NCI-H2107 treated with DMSO at 0.1 percent for 48 hours (cell line): ENCODE data around the gene APBB3.
A peak's percentile ranks its signal among the peaks of the same experiment; 100 is the strongest.
"Not testable (repeated sequence)": the region's sequence is repeated elsewhere in the genome, so short reads cannot be mapped to it uniquely, and the experiment has no call there.

Experiments used
- DNase-seq: peaks from one replicate; lab custom pipeline; 2025; ENCODE audit not compliant: unreplicated experiment; lab: John Stamatoyannopoulos, UW

Gene APBB3

GRCh38 chr5:140564196-140565023 is at the start of gene APBB3, which contains the start of gene SLC35A4:
TSS of gene APBB3 (minus strand) at chr5:140564598. CDS start at chr5:140564245, 353 bp downstream.
TSS of gene SLC35A4 (plus strand) at chr5:140564828. CDS start at chr5:140567170, 2,342 bp downstream.
- peak; percentile 80 for DNase-seq

- no peak for DNase-seq
Measured at GRCh38 chr5:140611020-140611521, 46.7 kb upstream of the APBB3 start.

GRCh38 chr5:140609126-140609525 is 44.7 kb upstream of the APBB3 start:
- no peak for DNase-seq

GRCh38 chr5:140608722-140609121 is 44.3 kb upstream of the APBB3 start:
- no peak for DNase-seq

GRCh38 chr5:140607031-140607430 is 42.6 kb upstream of the APBB3 start:
- no peak for DNase-seq

- no peak for DNase-seq
Measured at GRCh38 chr5:140605879-140606278, 41.5 kb upstream of the APBB3 start.

GRCh38 chr5:140603734-140604133 is 39.3 kb upstream of the APBB3 start:
- no peak for DNase-seq

- DNase-seq: not testable (repeated sequence)
Measured at GRCh38 chr5:140603446-140603698, 39.0 kb upstream of the APBB3 start.

- DNase-seq: no peak
Measured at GRCh38 chr5:140602147-140602546, 37.7 kb upstream of the APBB3 start.

GRCh38 chr5:140600096-140600495 is 35.7 kb upstream of the APBB3 start:
- no peak for DNase-seq

GRCh38 chr5:140598836-140599235 is 34.4 kb upstream of the APBB3 start:
- DNase-seq: no peak

- DNase-seq: no peak
Measured at GRCh38 chr5:140596321-140596741, 31.9 kb upstream of the APBB3 start.

- DNase-seq: peak; percentile 43
Measured at GRCh38 chr5:140595538-140596300, 31.3 kb upstream of the APBB3 start.

GRCh38 chr5:140594169-140594568 is 29.8 kb upstream of the APBB3 start:
- DNase-seq: no peak

- not testable (repeated sequence) for DNase-seq
Measured at GRCh38 chr5:140593070-140593469, 28.7 kb upstream of the APBB3 start.

GRCh38 chr5:140591747-140592372 is 27.5 kb upstream of the APBB3 start:
- no peak for DNase-seq

- DNase-seq: no peak
Measured at GRCh38 chr5:140590861-140591260, 26.5 kb upstream of the APBB3 start.

- no peak for DNase-seq
Measured at GRCh38 chr5:140588311-140589070, 24.1 kb upstream of the APBB3 start.

- DNase-seq: no peak
Measured at GRCh38 chr5:140587495-140587894, 23.1 kb upstream of the APBB3 start.

- not testable (repeated sequence) for DNase-seq
Measured at GRCh38 chr5:140579188-140579747, 14.9 kb upstream of the APBB3 start.
